ENCODE data around the gene MAD2L2.

The MAD2L2 gene

GRCh38 chr1:11700601-11701467, 19.9 kb upstream of the MAD2L2 start:
- Histone ChIP-seq H3K4me3 (ENCODE audit: low read length) (no peak overlapping the region), H3K9me3 (ENCODE audit: control insufficient read depth, insufficient read depth, low read length) (no peaks in the 10 kb centered on the region), H3K36me3 (ENCODE audit: control insufficient read depth, low read length) (no peaks in the 10 kb centered on the region), H3K27ac (ENCODE audit: low read depth, low read length) (no peak overlapping the region), H4K20me1 (ENCODE audit: control insufficient read depth, insufficient read depth, low read depth, low read length) (no peaks in the 10 kb centered on the region), H3K4me2 (ENCODE audit: low read length) (no peak overlapping the region), H3K79me2 (ENCODE audit: control insufficient read depth, low read length) (no peaks in the 10 kb centered on the region), H3F3A (ENCODE audit: control insufficient read depth, insufficient read depth) (no peaks in the 10 kb centered on the region), H3K4me1 (ENCODE audit: control insufficient read depth, low read length) (no peaks in the 10 kb centered on the region), H3K27me3 (ENCODE audit: control insufficient read depth, low read length) (peaks cover 16% of the 10 kb centered on the region), H3K9me2 (replicated peaks; ENCODE audit: control insufficient read depth, low read length) (no peaks in the 10 kb centered on the region)
- TF ChIP-seq CTCF (IDR thresholded peaks at IDR 0.05; ENCODE audit: low read depth, low read length, poor library complexity, severe bottlenecking), result no peak

- H3K79me2 ChIP-seq (ENCODE audit: control insufficient read depth, low read length), result no peaks in the 10 kb centered on the region
- H3F3A ChIP-seq (ENCODE audit: control insufficient read depth, insufficient read depth), result no peaks in the 10 kb centered on the region
- no peak overlapping the region for H3K27ac ChIP-seq (ENCODE audit: low read depth, low read length)
- no peaks in the 10 kb centered on the region for H3K36me3 ChIP-seq (ENCODE audit: control insufficient read depth, low read length)
- no peak for TF ChIP-seq CTCF (IDR thresholded peaks at IDR 0.05; ENCODE audit: low read depth, low read length, poor library complexity, severe bottlenecking)
- TF ChIP-seq EZH2phosphoT487 (IDR thresholded peaks at IDR 0.05; ENCODE audit: borderline replicate concordance, low read length), result no peak
- H4K20me1 ChIP-seq (ENCODE audit: control insufficient read depth, insufficient read depth, low read depth, low read length), result no peaks in the 10 kb centered on the region
- H3K9me3 ChIP-seq (ENCODE audit: control insufficient read depth, insufficient read depth, low read length), result no peaks in the 10 kb centered on the region
- H3K9me2 ChIP-seq (replicated peaks; ENCODE audit: control insufficient read depth, low read length), result no peaks in the 10 kb centered on the region
- no peak overlapping the region for H3K4me3 ChIP-seq (ENCODE audit: low read length)
- peaks cover 29% of the 10 kb centered on the region for H3K27me3 ChIP-seq (ENCODE audit: control insufficient read depth, low read length)
- H3K4me2 ChIP-seq (ENCODE audit: low read length), result no peak overlapping the region
- H3K4me1 ChIP-seq (ENCODE audit: control insufficient read depth, low read length), result no peaks in the 10 kb centered on the region
These were observed 16.9 kb upstream of the MAD2L2 start for GRCh38 chr1:11697893-11698210.

GRCh38 chr1:11697188-11697892, 16.4 kb upstream of the MAD2L2 start:
- Histone ChIP-seq H3F3A (ENCODE audit: control insufficient read depth, insufficient read depth) (no peaks in the 10 kb centered on the region), H3K9me3 (ENCODE audit: control insufficient read depth, insufficient read depth, low read length) (no peaks in the 10 kb centered on the region), H4K20me1 (ENCODE audit: control insufficient read depth, insufficient read depth, low read depth, low read length) (no peaks in the 10 kb centered on the region), H3K4me1 (ENCODE audit: control insufficient read depth, low read length) (no peaks in the 10 kb centered on the region), H3K79me2 (ENCODE audit: control insufficient read depth, low read length) (no peaks in the 10 kb centered on the region), H3K27me3 (ENCODE audit: control insufficient read depth, low read length) (peaks cover 34% of the 10 kb centered on the region), H3K4me2 (ENCODE audit: low read length) (no peak overlapping the region), H3K27ac (ENCODE audit: low read depth, low read length) (no peak overlapping the region), H3K9me2 (replicated peaks; ENCODE audit: control insufficient read depth, low read length) (no peaks in the 10 kb centered on the region), H3K36me3 (ENCODE audit: control insufficient read depth, low read length) (no peaks in the 10 kb centered on the region), H3K4me3 (ENCODE audit: low read length) (no peak overlapping the region)
- TF ChIP-seq CTCF (IDR thresholded peaks at IDR 0.05; ENCODE audit: low read depth, low read length, poor library complexity, severe bottlenecking) (no peak), EZH2phosphoT487 (IDR thresholded peaks at IDR 0.05; ENCODE audit: borderline replicate concordance, low read length) (no peak)

All from DOHH2 (cell line).